ENCODE data around the gene UQCRC2.

DNA sequence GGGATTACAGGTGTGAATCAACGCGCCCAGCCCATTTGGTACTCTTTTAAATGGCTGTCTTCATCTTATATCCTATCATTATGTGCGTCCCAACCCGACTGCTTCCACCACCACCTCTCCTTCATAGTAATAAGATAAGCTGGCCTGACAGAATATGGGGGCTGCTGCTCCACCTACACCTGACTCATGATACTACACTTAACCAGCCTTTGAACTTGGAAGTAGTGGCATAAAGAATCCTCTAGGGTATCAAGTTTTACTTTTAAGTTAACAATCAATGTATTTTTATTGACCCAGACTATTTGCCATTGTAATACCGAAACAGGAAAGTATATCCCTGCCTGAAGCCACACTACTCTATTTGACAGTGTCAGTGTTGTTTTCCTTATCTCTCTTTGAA lies 28.9 kb downstream of the UQCRC2 start:
- TF ChIP-seq, protein P1, sequence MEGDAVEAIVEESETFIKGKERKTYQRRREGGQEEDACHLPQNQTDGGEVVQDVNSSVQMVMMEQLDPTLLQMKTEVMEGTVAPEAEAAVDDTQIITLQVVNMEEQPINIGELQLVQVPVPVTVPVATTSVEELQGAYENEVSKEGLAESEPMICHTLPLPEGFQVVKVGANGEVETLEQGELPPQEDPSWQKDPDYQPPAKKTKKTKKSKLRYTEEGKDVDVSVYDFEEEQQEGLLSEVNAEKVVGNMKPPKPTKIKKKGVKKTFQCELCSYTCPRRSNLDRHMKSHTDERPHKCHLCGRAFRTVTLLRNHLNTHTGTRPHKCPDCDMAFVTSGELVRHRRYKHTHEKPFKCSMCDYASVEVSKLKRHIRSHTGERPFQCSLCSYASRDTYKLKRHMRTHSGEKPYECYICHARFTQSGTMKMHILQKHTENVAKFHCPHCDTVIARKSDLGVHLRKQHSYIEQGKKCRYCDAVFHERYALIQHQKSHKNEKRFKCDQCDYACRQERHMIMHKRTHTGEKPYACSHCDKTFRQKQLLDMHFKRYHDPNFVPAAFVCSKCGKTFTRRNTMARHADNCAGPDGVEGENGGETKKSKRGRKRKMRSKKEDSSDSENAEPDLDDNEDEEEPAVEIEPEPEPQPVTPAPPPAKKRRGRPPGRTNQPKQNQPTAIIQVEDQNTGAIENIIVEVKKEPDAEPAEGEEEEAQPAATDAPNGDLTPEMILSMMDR (IDR thresholded peaks at IDR 0.05) = no peak
- TF ChIP-seq POLR2A (IDR thresholded peaks at IDR 0.05) (no peak), EP300 (IDR thresholded peaks at IDR 0.05) (no peak)
